Keratinocyte (primary cell): ENCODE results near the gene ZGPAT. TPM values are rescaled to one million over a fixed set of nuclear protein-coding genes. Genes with fewer than 3 reads are reported as not detected.

Source experiments
- DNase-seq: peaks from one replicate; pipeline ENCODE4 v3.0.0-alpha.2; 2011; ENCODE audit warnings: low read depth, missing footprints, low spot score
- FAIRE-seq: peaks from 2 replicates; lab custom pipeline; 2011; peaks lifted over from hg19 to GRCh38; lab: Jason Lieb, UNC
- H2AFZ ChIP-seq: 2 replicates; pipeline ENCODE4 v1.6.0; 2012; ENCODE audit warnings: low read length, control low read depth, inconsistent platforms; ENCODE audit not compliant: control insufficient read depth
- H3K27ac ChIP-seq: 2 replicates; pipeline ENCODE4 v1.5.1; 2011; ENCODE audit warnings: low read length; ENCODE audit not compliant: control insufficient read depth, insufficient read depth
- H3K27me3 ChIP-seq: 3 replicates; pipeline ENCODE4 v1.6.0; 2011; ENCODE audit warnings: low read length; ENCODE audit not compliant: control insufficient read depth, insufficient read depth; ENCODE audit errors: extremely low read depth
- H3K36me3 ChIP-seq, 2 experiments: 2 replicates in 1 of 2; 3 replicates in 1 of 2; pipeline ENCODE4 v1.5.1; 2011; ENCODE audit warnings: low read length in 2 of 2, mild to moderate bottlenecking in 1 of 2; ENCODE audit not compliant: control insufficient read depth in 2 of 2, insufficient read depth in 2 of 2; ENCODE audit errors: extremely low read depth in 1 of 2
- H3K4me1 ChIP-seq: 3 replicates; pipeline ENCODE4 v1.5.1; 2011; ENCODE audit warnings: low read length; ENCODE audit not compliant: control insufficient read depth, insufficient read depth; ENCODE audit errors: extremely low read depth
- H3K4me2 ChIP-seq: 3 replicates; pipeline ENCODE4 v1.6.0; 2011; ENCODE audit warnings: low read depth, low read length; ENCODE audit not compliant: control insufficient read depth, insufficient read depth; ENCODE audit errors: extremely low read depth
- H3K4me3 ChIP-seq, 3 experiments: fragments of 200-600 bp in 1 of 3; sonication (generic) in 1 of 3; 2 replicates in 2 of 3; 3 replicates in 1 of 3; pipeline ENCODE4 v1.5.1; 2011 to 2016; ENCODE audit warnings: low read length in 3 of 3, mild to moderate bottlenecking in 3 of 3, control low read depth in 2 of 3, inconsistent platforms in 1 of 3, low read depth in 1 of 3, mixed read lengths in 1 of 3, mixed run types in 1 of 3, moderate library complexity in 1 of 3; ENCODE audit not compliant: control insufficient read depth in 2 of 3, insufficient read depth in 2 of 3; ENCODE audit errors: extremely low read depth in 1 of 3
- H3K79me2 ChIP-seq: 2 replicates; pipeline ENCODE4 v1.6.0; 2012; ENCODE audit warnings: low read length; ENCODE audit not compliant: control insufficient read depth, insufficient read depth
- H3K9ac ChIP-seq: 3 replicates; pipeline ENCODE4 v1.6.0; 2011; ENCODE audit warnings: low read length; ENCODE audit not compliant: control insufficient read depth, insufficient read depth; ENCODE audit errors: extremely low read depth
- H3K9me1 ChIP-seq: 3 replicates; pipeline ENCODE4 v1.6.0; 2011; ENCODE audit warnings: low read length; ENCODE audit not compliant: control insufficient read depth, insufficient read depth; ENCODE audit errors: extremely low read depth
- H3K9me3 ChIP-seq: 2 replicates; pipeline ENCODE4 v1.5.1; 2012; ENCODE audit warnings: low read depth, low read length; ENCODE audit not compliant: control insufficient read depth
- H4K20me1 ChIP-seq: 3 replicates; pipeline ENCODE4 v1.6.0; 2011; ENCODE audit warnings: low read length; ENCODE audit not compliant: control insufficient read depth, insufficient read depth; ENCODE audit errors: extremely low read depth
- CTCF ChIP-seq, 3 experiments: IDR thresholded peaks in 1 of 3; conservative IDR thresholded peaks in 1 of 3; optimal IDR thresholded peaks in 1 of 3; 2 replicates in 2 of 3; 3 replicates in 1 of 3; pipeline versions ENCODE3 to v1.5.1; 2011; ENCODE audit warnings: low read length in 3 of 3, mild to moderate bottlenecking in 3 of 3, moderate library complexity in 2 of 3, control low read depth in 1 of 3, inconsistent platforms in 1 of 3; ENCODE audit not compliant: insufficient read depth in 2 of 3; ENCODE audit errors: extremely low read depth in 1 of 3
- EZH2 ChIP-seq: IDR thresholded peaks from one replicate; pipeline ENCODE4 v1.6.1; 2012; ENCODE audit warnings: inconsistent platforms, mild to moderate bottlenecking, low read length, moderate library complexity
- dilution Hi-C: fragments of 300-500 bp; cut with MboI; formaldehyde crosslinking; loops from one replicate; pipeline ENCODE4 v1.7.0; 2020; ENCODE audit warnings: low sequenced_read_pairs; ENCODE audit not compliant: extremely low pct_ligation_motif_present
- polyA plus RNA-seq, 5 experiments: library from polyadenylated mRNA; depleted of rRNA in 3 of 5; stranded (reverse) in 3 of 5; stranded (forward) in 1 of 5; unstranded in 1 of 5; fragments of >200 nt; gene quantifications; 1 replicate in 1 of 5; 2 replicates in 3 of 5; 3 replicates in 1 of 5; pipeline versions ENCODE4 v1.2.1 to v1.2.3, GENCODE V29; 2011 to 2012; ENCODE audit warnings: missing spikeins in 2 of 5, low read depth in 1 of 5, low replicate concordance in 1 of 5

ZGPAT gene
- polyA plus RNA-seq, 1 donor (not counting 4 experiments of a cell fraction or from before 2014, with no cell fraction given) = 7.8 TPM

- Histone ChIP-seq H3K4me3 (no peak overlapping the region), H2AFZ (no peak overlapping the region), H3K79me2 (no peaks in the 10 kb centered on the region), H3K4me1 (peaks cover 1% of the 10 kb centered on the region), H3K9me1 (no peaks in the 10 kb centered on the region), H3K27ac (no peak overlapping the region), H3K9me3 (no peaks in the 10 kb centered on the region), H3K27me3 (no peaks in the 10 kb centered on the region), H3K36me3 (peaks cover 2 to 3% of the 10 kb centered on the region in 2 experiments), H3K4me2 (no peak overlapping the region), H4K20me1 (no peaks in the 10 kb centered on the region), H3K9ac (no peak overlapping the region)
- TF ChIP-seq EZH2 (no peak), CTCF (optimal IDR thresholded peaks at IDR 0.05 in 1 of 3, IDR thresholded peaks at IDR 0.05 in 1 of 3, conservative IDR thresholded peaks at IDR 0.05 in 1 of 3; ENCODE audit: extremely low read depth in 1 of 3, insufficient read depth in 2 of 3, low read length in 3 of 3) (no peak)
- FAIRE-seq (no peak), DNase-seq (no peak)
- dilution Hi-C loops = no loop called here
Observed at GRCh38 chr20:63746751-63747315, 39.0 kb downstream of the ZGPAT start.

- no peak overlapping the region for H3K27ac ChIP-seq
- H3K9me3 ChIP-seq = no peaks in the 10 kb centered on the region
- no peak for FAIRE-seq
Observed at GRCh38 chr20:63747622-63748069, 39.8 kb downstream of the ZGPAT start.

More at GRCh38 chr20:63747622-63748069, 39.8 kb downstream of the ZGPAT start:
- no peak overlapping the region for H3K4me3 ChIP-seq
- no peak overlapping the region for H3K4me2 ChIP-seq
- H2AFZ ChIP-seq = no peak overlapping the region
- no peaks in the 10 kb centered on the region for H3K79me2 ChIP-seq
- no peak overlapping the region for H3K9ac ChIP-seq
- TF ChIP-seq CTCF (optimal IDR thresholded peaks at IDR 0.05 in 1 of 3, IDR thresholded peaks at IDR 0.05 in 1 of 3, conservative IDR thresholded peaks at IDR 0.05 in 1 of 3; ENCODE audit: extremely low read depth in 1 of 3, insufficient read depth in 2 of 3, low read length in 3 of 3) (no peak), EZH2 (no peak)
- H3K4me1 ChIP-seq = no peaks in the 10 kb centered on the region
- no peaks in the 10 kb centered on the region for H3K9me1 ChIP-seq
- H4K20me1 ChIP-seq = no peaks in the 10 kb centered on the region
- DNase-seq = no peak
- peaks cover 3% of the 10 kb centered on the region for H3K27me3 ChIP-seq
- dilution Hi-C loops = no loop called here
- peaks cover 0 to 2% of the 10 kb centered on the region in 2 experiments for H3K36me3 ChIP-seq
